EH (cell line): ENCODE measurements around the gene TMEM245.

ENCODE experiments used
- DNase-seq: peaks from one replicate; pipeline ENCODE4 v3.0.0-alpha.2; 2015; ENCODE audit warnings: low read depth

TMEM245 gene

GRCh38 chr9:109119439-109120203, at the start of gene TMEM245:
Gene TMEM245 (minus strand): TSS chr9:109119947. CDS start chr9:109119913, 34 bp downstream.
- DNase-seq: peak; percentile 100

GRCh38 chr9:109168170-109168569, 48.4 kb upstream of the TMEM245 start:
- no peak for DNase-seq

DNA sequence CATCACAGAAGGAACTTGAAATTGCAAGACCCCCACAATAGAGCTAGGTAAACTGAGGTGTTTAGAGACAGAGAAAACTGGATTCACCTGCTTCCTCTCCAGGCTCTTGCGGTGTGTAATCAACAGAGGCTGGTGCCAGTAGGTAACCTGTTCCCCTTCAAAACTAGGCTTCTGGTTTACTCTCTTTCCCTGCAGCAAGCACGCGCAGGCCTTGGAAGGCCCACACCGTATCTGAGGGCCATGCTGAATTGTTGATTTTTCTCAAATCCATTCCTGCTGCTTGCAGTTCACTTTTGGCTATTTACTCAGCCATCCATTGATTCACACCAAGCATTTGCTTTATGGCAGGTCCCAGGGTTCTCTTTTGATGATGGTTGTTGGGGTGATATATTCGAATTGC, 48.0 kb upstream of the TMEM245 start:
- no peak for DNase-seq

DNA sequence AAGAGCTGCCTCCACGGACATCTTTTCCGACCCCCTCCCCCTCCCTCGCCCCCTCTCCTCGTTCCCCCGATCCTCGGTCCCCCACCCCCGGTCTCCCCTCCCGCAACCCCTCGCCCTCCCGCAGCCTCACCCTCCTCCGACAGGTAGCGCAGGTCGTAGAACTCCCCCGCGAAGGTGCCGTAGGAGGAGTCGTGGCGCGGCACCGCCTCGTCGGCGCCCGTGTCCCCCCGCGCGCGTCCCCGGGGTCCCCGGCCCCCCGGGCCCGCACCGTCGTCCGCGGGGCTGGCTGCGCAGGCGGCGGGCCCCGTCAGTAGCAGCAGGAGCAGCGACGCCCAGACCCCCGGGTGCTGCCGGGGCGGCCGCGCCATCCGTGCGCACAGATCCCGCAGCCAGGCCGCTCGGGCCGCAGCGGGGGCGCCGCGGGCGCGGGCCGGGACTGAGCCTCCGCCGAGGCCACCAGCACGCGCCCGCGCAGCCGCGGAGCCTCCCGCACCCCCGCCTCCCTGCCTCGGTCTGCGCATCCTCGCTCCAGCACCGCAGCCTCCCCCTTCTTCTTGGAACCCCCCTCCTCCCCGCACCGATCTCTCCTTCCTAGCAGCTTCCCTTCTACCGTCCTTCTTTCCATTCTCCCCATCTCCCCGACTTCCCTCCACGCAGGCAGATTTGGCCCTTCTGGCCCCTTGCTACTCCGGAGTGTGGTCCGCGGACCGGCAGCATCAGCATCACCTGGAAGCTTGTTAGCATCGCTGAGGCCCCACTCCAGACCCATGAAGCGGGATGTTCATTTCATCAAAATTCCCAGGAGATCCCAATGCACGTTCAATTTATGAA, 47.2 kb upstream of the TMEM245 start, which contains the start of gene FRRS1L:
Gene FRRS1L, minus strand, starts transcription at position 479 of the 831 bp plus-strand sequence. Its CDS starts 111 bp downstream, at position 368.
- DNase-seq: no peak

DNA sequence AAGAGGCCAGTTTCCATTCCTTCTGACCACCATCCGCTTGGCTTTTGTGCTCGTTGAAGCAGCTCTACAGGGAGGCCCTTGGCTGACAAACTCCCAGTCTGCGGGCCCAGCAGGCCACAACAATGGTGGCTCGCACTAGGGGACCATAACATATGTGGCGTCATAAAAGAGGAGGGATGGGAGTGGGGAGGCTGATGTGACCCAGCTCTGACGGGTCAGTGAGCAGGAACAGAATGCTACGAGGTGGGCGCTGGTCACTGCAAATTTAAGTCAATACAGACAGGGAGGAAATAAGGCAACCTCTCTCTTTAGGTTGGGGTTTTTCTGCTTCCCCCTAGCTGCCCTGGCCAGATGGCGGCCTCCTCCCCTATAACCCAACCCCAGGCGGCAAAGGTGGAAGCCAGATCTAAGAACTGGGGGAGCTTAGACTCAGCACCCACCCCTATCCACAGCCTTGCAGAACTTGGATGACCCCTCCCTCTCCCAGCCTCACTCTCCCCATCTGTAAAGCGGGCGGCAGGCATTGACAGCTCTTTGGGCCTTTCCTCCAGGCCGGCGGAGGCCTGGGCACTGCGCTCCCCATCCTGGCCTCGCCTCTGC, 46.5 kb upstream of the TMEM245 start:
- DNase-seq: no peak

DNA sequence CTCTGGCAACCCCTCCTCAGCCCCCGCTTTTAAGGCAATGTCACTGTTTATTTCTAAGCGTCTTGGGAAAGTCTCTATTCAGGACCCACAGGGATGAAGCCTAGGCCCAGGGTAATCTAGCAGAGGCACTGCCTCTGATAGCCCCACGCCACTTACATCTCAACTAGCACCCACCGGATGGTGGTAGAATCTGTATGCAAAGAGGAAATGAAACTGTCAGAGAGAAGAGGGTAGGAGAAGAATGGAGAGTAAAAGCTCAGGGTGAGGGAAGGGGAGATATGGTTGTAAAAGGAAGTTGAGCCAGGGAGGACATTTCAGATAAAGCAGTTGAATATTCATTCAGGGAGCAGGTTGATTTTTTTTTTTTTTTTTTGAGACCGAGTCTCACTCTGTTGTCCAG, 44.3 kb upstream of the TMEM245 start:
- DNase-seq: no peak

GRCh38 chr9:109163194-109163593, 43.4 kb upstream of the TMEM245 start:
- DNase-seq: no peak

- no peak for DNase-seq
Measured at GRCh38 chr9:109162677-109163076, 42.9 kb upstream of the TMEM245 start.

DNA sequence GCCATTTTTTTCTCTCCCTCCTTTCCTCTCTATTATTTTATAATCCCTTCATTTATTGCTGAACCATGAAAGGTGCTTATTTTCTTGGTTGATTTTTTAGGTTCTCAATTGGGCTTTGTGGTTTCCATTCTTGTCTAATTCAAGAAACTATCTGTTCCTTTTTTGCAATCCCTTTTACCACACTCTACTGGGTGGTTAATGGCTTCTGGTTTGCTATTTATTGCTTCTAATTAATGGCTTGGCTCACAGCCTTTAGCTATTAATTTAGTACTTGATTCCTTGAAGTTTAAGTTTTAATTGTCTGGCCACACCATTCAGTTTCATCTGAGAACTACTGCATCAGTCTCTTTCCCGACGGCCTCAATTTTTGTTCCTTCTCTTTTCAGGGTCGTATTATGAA, 41.7 kb upstream of the TMEM245 start:
- DNase-seq: no peak

GRCh38 chr9:109159583-109159982, 39.8 kb upstream of the TMEM245 start:
- no peak for DNase-seq

- peak; percentile 20 for DNase-seq
Measured at GRCh38 chr9:109158651-109159050, 38.9 kb upstream of the TMEM245 start.

DNA sequence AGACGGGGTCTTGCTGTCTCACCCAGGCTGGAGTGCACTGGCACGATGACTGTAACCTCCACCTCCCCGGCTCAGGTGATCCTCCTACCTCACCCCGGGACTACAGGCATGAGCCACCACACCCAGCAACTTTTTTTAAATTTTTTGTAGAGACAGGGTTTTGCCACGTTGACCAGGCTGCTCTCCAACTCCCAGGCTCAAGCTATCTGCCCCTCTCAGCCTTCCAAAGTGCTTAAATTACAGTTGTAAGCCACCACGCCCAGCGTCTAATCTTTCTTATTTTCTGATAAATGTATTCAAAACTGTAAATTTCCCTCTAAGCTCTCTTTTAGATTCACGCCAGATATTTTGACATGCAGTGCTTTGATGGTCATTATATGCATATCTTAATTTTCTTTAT, 37.0 kb upstream of the TMEM245 start:
- no peak for DNase-seq

DNA sequence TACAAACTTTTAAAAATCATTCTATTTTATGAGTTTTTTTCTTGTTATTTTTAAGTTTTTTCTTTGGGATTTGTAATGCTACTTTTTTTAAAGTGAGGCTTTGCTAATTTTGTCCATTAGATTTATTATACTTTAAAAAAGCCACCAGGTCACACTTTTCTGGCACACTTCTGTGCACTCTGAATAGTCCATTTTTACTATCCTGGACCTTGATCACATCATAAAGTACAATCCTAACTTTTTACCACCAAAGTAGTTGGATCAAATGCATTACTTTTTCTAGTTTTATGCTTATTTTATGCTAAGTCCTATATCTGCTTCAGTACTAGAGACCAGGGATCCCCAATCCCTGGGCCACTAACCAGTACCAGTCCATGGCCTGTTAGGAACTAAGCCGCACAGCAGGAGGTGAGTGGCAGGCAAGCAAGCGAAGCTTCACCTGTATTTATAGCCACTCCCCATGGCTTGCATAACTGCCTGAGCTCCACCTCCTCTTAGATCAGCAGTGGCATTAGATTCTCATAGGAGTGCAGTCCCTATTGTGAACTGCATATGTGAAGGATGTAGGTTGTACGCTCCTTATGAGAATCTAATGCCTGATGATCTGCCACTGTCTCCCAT, 31.3 kb upstream of the TMEM245 start:
- no peak for DNase-seq

- no peak for DNase-seq
Measured at GRCh38 chr9:109149722-109150121, 30.0 kb upstream of the TMEM245 start.

- no peak for DNase-seq
Measured at GRCh38 chr9:109149089-109149488, 29.3 kb upstream of the TMEM245 start.

DNA sequence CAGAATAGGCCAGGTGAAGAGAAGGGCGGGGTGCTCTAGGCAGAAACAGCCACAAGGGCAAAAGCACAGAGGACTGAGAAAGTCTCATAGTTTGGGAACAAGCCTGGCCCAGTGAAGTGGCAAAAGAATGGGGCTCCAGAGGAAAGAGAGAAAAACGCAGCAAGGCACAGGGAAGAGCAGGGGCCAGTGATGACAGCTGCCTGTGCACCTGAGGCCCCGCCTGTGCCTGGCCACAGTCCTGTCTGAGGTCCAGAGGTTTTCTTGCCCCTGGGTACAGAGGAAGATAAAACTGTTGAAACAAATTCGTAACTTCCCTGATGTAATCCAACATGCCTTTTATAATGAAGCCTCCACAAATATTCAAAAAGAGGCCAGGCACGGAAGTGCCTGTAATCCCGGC, 25.3 kb upstream of the TMEM245 start:
- no peak for DNase-seq

GRCh38 chr9:109143881-109144562, 24.3 kb upstream of the TMEM245 start:
- DNase-seq: peak; percentile 53

DNA sequence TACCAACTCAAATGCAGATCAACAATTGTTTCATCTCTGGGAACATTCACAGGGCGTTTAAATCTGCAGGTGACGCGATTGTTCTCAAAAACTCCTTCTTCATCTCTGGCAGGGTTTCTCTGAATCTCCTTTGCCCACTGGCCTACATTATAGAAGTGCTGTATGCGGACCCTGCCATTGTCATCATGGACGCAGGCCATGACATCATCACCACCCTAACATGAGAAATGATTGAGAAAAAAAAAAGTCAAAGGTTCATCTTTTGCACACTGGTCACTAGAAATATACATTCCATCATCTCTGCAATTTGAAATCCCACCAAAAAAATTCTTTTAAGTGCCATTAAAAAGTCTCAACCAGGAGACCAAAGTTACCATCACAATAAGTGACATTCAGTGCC, 21.6 kb upstream of the TMEM245 start:
- no peak for DNase-seq

GRCh38 chr9:109139851-109140250, 20.1 kb upstream of the TMEM245 start:
- DNase-seq: peak; percentile 2

DNA sequence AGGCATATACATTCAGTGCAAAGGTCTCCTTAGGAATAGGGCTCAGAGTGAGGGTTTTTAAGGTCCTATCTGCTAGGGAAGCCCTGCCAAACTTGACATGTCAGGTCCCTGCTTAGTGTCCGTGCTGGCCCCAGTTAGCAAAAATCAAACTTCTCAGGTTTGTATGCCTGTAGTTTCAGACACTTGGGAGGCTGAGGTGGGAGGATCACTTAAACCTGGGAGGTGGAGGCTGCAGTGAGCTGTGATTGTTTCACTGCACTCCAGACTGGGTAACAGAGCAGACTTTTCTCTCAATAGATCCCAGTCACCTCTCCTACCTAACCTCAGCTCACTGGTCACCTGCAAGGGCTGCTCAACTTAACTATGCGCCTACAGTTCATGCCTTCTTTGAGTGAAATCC, 18.7 kb upstream of the TMEM245 start:
- DNase-seq: no peak

DNA sequence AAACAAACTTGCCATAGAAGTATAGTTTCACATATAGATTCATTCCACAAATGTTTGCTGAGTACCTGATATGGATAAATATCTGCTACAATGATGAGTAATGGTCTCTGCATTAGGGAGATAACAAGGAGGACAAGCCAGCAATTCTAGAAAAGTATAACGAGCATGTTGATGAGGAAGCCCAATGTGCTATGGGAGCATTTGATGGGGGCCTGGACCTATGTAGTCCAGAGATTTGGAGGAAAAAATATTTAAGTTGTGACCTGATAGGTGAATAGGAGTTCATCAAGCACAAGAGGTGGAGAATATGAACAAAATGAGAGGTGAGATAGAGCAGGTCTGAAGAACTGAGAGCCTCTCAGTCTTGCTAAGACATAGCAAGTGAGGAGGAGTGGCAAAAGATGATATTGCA, 14.4 kb upstream of the TMEM245 start:
- no peak for DNase-seq

DNA sequence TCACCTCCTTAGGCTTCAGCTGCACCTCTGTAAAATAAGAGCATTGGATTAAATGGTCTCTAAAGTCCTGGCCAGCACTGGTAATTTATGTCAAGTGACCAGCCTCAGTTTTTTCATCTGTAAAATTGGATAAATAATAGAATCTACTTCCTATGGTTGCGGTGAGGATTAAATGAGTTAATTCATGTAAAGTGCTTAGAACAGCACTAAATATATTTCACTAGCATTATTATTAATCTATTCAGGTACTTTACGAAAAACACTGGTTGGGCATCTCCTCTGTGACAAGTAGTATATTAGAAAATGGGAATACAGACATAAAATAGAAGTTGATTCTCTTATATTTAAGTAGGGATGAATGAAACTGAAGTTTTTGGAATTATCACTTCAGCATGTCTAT, 13.8 kb upstream of the TMEM245 start:
- DNase-seq: no peak
